OCI-M2 (cell line): ENCODE results near the gene GLOD5.

Experiments used
- DNase-seq: peaks from one replicate; lab custom pipeline; 2025; ENCODE audit not compliant: unreplicated experiment; lab: John Stamatoyannopoulos, UW

Gene GLOD5

GRCh38 chrX:48761674-48762471 is at the start of gene GLOD5:
GLOD5 (plus strand) TSS chrX:48761747; CDS start chrX:48761791, 44 bp downstream.
- DNase-seq: no peak

- DNase-seq: no peak
Observed at GRCh38 chrX:48711929-48712505, 49.5 kb upstream of the GLOD5 start.

GRCh38 chrX:48713847-48714246 is 47.7 kb upstream of the GLOD5 start:
- DNase-seq: no peak

GRCh38 chrX:48714573-48714972 is 47.0 kb upstream of the GLOD5 start:
- DNase-seq: no peak

- no peak for DNase-seq
Observed at GRCh38 chrX:48715072-48715471, 46.5 kb upstream of the GLOD5 start.

GRCh38 chrX:48715876-48716502 is 45.6 kb upstream of the GLOD5 start:
- no peak for DNase-seq

- no peak for DNase-seq
Observed at GRCh38 chrX:48719958-48720357, 41.6 kb upstream of the GLOD5 start.

GRCh38 chrX:48720577-48721250 is 40.8 kb upstream of the GLOD5 start:
- DNase-seq: no peak

GRCh38 chrX:48721916-48722315 is 39.6 kb upstream of the GLOD5 start:
- DNase-seq: no peak

GRCh38 chrX:48726596-48726995 is 35.0 kb upstream of the GLOD5 start:
- no peak for DNase-seq

- no peak for DNase-seq
Observed at GRCh38 chrX:48728653-48729052, 32.9 kb upstream of the GLOD5 start.

- DNase-seq: no peak
Observed at GRCh38 chrX:48736303-48736702, 25.2 kb upstream of the GLOD5 start.

GRCh38 chrX:48736878-48737212 is 24.7 kb upstream of the GLOD5 start:
- no peak for DNase-seq

GRCh38 chrX:48737213-48737938 is 24.2 kb upstream of the GLOD5 start:
- DNase-seq: no peak

- DNase-seq: no peak
Observed at GRCh38 chrX:48737940-48738339, 23.6 kb upstream of the GLOD5 start.

GRCh38 chrX:48741834-48742233 is 19.7 kb upstream of the GLOD5 start:
- DNase-seq: no peak

GRCh38 chrX:48745222-48745621 is 16.3 kb upstream of the GLOD5 start:
- no peak for DNase-seq

GRCh38 chrX:48747415-48748016 is 14.0 kb upstream of the GLOD5 start:
- no peak for DNase-seq

GRCh38 chrX:48749182-48749581 is 12.4 kb upstream of the GLOD5 start:
- DNase-seq: no peak

- DNase-seq: no peak
Observed at GRCh38 chrX:48751343-48751742, 10.2 kb upstream of the GLOD5 start.

GRCh38 chrX:48752498-48752897 is 9.0 kb upstream of the GLOD5 start:
- DNase-seq: no peak
